Endometrium (tissue), 2 donors: ENCODE measurements around the gene PTTG2.
"Not testable (repeated sequence)": the region's sequence is repeated elsewhere in the genome, so short reads cannot be mapped to it uniquely, and the experiment has no call there.

ENCODE experiments used
- FAIRE-seq: peaks from 2 replicates; lab custom pipeline; 2012; peaks lifted over from hg19 to GRCh38; lab: Jason Lieb, UNC
- donor health status: control.
- donor health status: control.

Gene PTTG2

DNA sequence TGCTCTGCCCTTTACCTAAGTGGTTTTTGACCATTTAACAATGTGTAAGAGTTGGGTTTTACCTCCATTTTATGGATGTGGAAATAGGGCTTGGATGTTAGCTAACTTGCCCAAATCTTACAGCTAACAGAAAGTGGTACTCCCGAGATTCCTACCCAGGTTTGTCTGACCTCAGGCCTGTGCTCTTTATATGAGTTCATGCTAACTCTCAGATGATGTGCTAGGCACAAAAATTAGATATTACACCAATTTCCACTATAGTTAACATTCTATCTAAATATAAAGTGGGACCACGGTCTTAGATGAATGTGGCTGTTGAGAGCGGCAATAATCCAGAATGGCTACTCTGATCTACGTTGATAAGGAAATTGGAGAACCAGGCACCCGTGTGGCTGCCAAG lies at the start of gene PTTG2:
PTTG2 (plus strand) TSS at position 301 of the 400 bp plus-strand sequence; CDS start at position 338, 37 bp downstream.
- no peak for FAIRE-seq

DNA sequence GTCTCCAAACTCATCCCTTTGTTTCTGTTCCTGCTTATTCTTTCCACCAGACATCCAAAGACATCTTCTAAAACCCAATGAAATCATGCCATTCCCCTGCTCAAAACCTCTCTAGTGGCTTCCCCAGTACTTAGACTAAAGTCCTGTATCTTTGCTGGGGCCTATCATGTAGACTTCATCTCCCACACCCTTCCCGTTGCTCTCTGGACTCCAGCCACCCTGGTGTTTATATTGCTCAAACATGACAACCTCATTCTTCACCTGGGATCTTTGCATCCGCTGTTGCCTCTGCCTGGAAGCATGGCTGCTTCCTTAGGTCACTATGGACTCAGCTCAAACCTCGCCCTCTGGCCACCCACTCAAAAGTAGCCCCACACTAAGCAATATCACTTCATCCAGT lies 45.7 kb upstream of the PTTG2 start:
- FAIRE-seq: no peak

DNA sequence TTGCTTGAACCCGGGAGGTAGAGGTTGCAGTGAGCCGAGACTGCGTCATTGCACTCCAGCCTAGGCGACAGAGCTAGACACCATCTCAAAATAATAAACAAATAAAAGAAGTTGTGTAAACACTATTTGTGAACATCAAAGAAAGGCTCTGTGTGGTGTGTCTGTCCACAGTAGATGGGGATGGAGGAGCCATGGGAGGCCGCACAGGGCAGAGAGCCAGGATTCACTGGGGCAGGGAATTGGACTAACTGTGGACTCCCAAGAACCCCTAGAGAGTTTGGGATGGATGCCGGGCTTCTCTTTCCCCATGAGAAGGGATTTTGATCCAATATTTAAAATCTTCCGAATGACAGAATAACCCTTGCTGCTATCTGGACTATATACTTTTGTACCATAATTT lies 42.8 kb upstream of the PTTG2 start:
- FAIRE-seq: no peak

DNA sequence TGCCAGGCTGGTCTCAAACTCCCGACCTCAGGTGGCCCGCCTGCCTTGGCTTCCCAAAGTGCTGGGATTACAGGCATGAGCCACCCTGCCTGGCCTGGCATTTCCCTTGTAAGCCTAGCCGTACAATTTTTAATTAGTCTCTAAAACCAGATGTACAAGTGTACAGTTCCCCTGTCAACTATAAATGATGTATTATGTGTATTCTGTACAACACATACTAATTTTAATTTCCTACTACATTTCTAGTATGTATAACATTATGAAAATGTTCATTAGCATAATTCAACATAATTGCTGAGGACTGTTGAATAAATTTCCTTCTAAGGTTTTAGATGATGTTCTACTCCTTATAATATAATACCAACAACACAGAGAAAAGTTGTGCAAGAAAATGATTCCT lies 41.5 kb upstream of the PTTG2 start:
- no peak for FAIRE-seq

DNA sequence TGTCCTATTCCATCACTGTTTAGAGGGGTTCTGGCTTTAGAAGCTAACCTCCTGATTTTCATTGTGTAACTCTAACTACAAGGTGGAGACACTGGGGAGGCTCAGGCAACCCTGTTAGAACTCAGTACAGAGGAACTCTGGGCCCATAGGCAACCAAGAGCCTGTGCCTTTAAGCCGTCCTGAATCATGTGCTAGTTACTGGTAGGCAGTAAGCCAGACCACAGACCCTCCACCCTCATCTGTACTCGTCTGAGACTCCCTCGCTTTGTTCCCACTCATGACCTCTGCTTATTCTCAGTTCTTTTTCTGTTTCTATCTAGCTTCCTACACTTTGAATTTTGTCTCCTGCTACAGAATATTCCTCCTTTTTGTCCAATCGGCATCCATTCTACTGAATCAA lies 37.9 kb upstream of the PTTG2 start:
- no peak for FAIRE-seq

DNA sequence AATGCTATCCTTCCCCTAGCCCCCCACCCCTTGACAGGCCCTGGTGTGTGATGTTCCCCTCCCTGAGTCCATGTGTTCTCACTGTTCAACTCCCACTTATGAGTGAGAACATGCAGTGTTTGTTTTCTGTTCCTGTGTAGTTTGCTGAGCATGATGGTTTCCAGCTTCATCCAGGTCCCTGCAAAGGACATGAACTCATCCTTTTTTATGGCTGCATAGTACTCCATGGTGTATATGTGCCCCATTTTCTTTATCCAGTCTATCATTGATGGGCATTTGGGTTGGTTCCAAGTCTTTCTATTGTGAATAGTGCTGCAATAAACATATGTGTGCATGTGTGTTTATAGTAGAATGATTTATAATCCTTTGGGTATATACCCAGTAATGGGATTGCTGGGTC lies 37.1 kb upstream of the PTTG2 start:
- FAIRE-seq: not testable (repeated sequence)

DNA sequence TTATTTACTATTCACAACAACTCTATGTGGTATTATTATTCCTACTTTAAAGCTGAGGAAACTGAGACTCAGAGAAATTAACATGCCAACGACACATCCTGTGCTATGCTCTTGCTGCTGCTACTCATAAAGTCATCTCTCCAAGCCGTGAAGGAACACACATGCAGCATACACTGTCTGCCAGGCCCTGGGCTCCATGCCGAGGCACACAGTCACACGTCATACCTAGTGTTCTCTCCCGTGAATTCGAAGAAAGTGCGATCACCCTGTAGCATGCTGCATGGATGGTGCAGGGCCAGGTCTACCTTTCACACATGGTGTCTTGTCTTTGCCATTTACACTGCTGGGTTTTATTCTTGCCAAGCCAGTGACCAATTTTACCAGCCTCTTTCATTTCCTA lies 35.3 kb upstream of the PTTG2 start:
- FAIRE-seq: no peak

DNA sequence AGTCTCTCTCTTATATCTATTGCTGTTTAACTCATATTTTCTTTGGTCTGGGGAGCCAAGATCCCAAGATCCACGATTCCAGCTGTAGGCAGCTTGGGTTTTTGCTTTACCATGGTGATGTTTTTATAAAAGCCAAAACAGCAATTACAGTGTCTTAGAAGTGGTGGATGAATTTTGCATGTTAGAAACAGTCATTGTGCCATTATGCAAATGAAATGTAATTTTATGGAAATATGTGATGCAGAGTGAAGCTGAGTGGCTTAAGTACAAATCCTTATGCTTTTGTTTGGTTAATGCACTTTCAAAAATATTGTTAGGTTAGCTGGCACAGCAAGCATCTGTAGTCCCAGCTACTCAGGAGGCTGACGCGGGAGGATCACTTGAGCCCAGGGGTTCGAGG lies 32.8 kb upstream of the PTTG2 start:
- FAIRE-seq: no peak

DNA sequence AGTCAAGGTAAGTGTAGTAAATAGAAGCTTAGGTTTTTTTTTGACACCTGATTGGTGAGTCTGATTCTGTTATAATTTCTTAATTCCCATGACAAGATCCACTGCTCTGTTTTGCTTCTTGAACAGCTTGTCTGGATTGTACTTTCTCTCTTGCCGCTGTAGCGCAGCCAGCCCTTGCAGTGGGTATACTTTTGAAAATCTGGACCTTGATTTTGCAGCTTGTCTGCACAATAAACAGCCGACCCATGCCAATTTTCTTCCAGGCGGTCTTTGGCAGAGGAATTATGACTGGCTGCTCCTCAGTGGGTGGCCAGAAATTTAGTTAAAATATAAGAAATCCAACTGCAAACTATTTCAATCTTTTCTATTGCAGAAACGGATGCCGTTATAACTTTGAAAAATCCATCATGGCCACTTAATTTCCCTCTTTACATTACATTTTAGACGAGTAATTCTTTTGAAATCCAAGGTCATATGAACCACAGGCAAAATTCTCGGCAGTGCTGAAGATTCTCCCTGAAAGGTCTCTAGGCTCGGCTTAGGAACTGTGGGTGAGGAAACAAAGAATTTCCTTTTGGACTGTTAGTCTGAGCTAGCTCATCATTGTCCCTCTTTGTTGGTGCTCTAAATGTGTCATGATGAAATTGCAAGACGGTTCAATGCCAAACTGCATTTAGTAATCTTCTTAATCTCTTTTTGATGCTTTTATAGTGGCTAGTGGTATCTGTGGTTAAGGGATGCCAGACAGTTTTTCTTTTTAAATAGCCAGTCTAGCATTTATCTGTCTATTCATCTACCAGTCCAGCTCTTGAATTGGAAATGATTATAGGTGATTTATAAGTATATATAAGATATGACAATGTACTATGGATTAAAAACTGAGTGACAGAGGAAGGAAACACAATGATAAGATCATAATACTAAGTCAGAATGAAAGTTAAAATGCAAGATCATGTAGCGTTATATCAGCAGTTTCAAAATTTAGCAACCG lies 31.5 kb upstream of the PTTG2 start:
- no peak for FAIRE-seq

DNA sequence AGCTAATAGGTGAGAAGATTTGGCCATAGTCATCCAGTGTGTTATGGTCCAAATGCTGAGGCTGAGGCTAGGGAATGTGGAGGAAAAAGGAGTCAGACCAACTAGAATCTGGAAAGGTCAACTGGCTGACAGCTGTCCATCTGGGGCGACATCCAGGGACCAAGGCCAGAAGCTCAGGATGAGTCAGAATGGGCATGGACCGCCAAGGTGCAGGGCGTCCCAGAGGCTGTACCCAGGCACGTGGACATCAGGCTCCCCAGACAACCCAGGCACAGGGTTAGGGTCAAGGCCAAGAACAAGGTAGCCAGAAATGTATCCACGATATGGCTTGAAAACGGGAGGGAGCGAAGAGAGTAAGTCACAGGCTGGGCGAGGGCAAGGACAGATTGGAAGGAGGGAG lies 26.1 kb upstream of the PTTG2 start:
- FAIRE-seq: no peak

DNA sequence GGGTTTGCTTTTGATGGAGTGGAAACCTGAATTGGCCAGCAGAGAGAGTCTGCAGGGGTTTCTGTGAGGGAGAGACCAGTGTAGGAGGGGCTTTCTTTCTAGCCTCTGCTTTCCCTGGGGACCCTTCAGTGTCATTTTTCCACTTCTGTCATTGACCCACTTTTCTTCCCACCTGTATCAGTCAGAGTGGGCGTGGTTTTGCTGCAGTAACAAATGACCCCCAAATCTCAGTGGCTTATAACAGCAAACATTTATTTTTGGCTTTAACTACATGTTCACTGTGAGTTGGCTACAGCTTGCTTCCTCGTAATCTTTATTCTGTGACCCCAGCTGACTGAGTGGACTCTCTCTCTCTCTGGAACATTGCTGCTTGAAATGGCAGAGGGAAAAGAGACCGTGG lies 25.6 kb upstream of the PTTG2 start:
- no peak for FAIRE-seq

DNA sequence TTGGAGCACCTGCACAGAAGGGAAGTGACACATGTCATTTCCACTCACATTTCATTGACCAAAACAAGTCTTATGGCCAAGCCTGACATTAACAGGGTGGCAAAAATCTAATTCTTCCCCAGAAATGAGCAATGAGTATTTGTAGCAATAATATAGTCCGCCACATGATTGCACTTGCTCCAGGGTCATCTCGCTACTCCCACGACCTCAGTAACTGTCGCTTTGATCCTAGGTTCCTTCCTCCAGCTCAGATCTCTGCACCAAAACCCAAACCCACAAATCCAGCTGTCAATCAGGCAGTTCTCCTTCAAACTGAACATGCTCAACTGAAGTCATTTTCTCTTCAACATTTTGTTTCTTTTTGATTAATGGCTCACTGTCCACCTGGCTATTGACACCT lies 25.2 kb upstream of the PTTG2 start:
- no peak for FAIRE-seq

DNA sequence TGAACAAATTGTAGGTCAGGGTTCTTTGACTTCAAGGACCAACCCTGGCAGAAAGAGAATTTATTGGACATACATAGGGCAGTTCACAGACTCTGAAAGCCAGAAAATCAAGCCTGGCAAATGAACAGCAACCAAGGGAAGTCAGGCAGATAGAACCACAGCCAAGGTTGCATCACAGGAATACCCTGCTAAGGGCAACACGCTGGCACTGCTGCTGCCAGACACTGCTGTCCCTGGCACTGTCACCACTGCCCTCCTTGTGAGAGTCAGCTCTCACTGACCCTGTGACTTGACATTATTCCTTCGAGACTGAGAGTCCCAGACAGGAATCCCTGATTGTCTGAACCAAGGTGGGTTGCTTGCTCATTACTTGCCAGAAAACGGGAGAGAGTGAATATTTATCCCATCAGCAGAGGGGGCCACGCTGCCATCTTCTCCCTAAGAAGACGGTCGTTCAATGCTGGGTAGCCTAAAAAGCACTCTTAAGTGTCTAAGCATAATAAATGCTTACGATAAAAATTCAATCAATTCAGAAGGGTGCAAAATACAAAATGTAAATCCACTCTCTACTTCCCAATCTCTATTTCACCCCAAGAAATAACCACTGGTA lies 23.2 kb upstream of the PTTG2 start:
- no peak for FAIRE-seq

DNA sequence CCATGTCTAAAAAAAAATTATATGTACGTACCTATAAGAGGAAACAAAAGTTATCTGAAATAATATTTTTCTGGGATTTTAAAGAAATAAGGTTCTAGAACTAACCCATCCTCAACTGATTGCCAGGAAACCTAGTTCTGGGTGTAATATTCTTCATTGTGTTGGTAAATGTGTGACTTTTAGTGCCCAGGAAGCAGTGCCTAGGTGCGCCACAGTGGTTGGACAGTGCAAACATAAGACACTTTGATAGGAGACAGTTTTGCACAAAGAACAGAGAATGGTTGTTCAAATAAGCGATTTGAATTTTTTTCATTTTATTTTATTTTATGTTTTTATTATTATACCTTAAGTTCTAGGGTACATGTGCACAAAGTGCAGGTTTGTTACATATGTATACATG lies 22.0 kb upstream of the PTTG2 start:
- no peak for FAIRE-seq

DNA sequence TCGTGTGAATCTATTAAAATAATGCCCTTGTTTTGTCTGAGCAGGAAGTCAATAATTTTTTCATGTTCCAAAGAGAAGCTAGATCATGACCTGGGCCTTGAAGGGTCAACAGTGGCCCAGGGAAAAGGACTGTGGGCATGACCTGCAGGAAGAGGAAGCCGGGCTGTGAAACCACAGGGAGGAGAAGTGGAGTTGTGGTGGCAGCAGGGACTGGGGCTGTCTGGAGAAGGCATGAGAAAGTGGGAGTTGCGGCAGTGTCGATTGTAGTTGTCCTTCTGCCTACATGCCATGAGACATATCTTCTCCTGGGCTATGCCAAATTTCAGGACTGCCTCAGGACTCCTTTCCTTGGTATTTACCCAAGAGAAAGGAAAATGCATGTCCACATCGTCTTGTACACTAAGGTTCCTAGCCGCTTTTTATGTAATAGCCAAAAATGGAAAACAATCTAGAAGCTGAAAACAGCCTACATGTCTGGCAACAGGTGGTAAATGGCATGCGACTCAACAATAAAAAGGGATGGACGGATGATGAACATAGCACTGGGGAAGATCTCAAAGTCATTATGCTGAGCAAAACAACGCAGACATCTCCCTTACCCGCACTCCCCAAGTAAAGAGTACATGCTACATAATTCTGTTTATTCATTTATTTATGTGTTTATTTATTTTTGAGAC lies 13.6 kb upstream of the PTTG2 start:
- no peak for FAIRE-seq

DNA sequence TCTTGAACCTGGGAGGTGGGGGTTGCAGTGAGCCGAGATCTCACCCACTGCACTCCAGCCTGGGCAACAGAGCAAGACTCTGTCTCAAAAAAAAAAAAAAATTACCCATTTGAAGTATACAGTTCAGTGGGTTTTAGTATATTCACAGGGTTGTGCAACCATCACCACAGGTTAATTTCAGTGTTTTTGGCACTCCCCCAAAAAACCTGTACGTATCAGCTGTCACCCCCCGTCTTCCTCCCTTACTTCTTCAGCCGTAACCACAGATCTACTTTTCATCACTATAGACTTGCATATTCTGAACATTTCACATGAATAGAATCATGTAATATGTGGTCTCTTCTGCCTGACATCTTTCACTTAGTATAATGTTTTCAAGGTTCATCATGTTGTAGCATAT lies 11.7 kb upstream of the PTTG2 start:
- FAIRE-seq: no peak

DNA sequence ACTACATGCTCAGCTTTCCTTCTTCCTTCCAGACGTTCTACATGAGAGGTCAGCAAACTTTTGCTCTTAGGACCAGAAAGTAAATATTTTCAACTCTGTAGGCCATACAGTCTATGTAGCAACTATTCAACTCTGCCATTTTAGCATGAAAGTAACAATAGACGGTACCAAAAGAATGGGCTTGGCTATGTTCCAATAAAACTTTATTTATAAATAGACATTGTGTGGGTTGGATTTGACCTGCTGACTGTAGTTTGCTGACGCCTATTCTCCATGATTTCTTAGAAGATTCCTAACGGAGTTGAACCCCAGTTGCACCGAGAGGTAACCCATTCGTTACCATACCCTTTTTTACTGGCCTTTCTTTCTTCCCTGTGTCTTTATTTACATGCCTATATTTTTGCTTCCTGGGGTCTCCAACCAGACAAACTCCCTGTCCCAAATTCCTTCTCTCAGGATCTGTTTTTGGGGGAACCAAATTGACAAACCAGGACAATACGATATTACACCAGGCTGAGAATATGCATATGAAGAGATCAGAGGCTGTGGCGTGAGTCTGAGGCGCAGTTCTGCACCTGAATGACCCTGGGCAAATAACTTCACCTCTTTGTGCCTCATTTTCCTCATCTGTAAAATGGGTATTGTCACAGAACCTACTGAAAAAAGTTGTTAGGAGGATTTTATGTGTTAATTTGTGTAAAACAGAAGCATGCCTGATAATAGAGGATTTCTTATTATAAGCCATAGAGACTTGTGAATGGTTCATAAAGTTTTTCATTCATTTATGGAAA lies 10.4 kb upstream of the PTTG2 start:
- FAIRE-seq: no peak

DNA sequence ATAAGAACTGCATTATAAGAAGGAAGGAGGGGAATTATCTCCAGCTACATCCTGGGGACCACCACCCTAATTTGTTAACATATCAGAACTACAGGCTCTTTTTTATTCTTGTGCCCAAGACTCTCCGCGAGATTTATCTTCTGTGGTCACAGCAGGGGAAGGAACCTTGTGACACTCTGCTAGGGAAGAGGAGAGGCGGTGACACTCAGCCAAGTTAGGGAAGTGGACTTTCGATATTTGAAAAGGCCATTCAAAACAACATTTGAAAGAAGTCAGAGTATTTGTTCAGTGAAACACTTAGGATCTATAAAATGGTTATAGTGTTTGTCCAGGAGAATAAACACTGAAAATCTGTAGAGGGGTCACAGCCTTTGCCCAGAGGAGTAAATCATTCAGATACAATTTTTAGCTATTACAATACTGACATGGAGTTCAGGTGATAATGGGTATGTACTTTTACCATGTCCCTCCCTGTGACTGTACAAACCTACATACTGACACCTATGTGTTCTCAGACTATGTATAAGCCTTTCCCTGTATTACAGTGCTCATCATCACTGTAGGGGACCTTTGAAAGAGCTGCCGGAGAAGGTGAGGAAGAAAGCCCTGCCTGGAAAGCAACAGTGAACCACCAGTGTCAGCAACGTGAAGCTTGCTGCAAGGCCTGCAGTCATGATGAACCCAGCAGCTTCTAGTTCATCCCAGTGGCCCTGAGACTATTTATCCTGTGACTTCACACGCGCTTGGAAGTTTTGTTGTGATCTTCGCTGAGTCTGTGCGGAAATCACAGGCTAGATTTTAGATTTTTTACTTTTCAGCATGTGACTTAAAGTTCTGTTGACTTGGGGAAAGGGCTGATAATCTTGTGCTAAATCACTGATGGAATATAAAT lies 8.5 kb upstream of the PTTG2 start:
- FAIRE-seq: no peak

DNA sequence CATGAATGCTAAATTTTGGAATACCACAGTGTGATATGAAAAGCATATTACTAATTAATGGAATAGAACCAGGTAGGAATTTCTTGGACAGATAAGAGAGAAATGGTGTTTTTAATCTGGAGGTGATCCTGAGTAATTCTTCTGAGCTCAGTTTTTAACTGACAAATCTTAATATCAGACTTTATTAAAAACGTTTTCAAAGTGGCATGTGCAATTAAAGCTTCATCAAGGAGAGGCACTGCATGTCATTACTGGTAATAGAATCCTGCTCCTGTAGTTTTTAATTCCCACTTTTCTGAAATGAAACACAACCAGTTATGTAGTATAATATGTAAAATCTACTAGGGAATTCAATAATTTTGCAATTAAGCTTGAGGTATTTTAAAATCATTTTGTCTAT lies 7.0 kb upstream of the PTTG2 start:
- FAIRE-seq: no peak

DNA sequence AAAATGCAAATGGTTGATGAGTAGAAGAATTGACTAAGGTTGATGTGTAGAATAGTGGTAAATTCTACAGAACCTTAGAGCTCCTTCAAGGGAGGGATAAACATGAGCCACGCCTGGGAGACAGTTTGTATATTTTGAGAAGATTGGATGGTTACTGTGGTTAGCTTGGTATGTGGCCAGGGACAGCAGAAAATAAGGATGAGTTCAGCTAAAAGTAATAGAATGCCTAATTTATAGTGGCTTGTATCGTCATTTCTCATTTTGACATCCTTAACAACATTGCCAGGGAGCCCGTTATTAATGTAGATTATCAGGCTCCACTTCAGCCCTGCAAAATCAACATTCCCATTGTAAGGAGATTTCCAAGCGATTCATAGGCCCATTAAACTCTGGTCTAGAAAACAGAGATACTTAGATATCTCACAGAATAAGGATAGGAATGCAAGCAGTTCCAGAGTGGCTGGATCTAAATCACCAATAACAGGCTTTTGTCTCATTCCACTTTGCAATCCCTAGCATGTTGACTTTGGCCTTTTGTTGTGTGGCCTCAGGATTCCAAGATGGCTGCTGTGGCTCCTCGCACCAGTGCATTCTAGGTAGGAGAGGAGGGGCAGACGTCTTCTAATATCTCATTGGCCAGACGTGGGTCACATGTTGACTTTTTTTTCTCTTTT lies 6.4 kb upstream of the PTTG2 start:
- FAIRE-seq: no peak

DNA sequence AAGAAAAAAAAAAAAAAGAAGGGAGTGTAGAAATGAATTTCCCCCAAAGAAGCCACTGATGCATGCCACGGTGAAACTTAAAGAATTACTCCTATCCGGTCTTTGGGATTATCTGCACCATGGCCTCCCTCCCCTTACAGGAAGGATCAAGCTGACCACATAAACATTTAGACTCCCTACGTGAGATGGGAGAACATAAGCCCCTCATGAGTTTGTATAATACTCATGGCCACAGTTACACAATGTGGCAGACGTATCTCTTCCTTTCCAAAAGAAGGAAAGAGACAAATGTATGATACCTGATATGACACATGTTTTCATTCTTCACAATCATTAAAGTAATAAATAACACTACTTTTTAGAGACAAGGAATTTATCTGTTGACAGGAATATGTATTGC lies 3.3 kb upstream of the PTTG2 start:
- no peak for FAIRE-seq
